ENCODE results near the gene DIDO1.
"Not testable (repeated sequence)": the region's sequence is repeated elsewhere in the genome, so short reads cannot be mapped to it uniquely, and the experiment has no call there.

The DIDO1 gene

DNA sequence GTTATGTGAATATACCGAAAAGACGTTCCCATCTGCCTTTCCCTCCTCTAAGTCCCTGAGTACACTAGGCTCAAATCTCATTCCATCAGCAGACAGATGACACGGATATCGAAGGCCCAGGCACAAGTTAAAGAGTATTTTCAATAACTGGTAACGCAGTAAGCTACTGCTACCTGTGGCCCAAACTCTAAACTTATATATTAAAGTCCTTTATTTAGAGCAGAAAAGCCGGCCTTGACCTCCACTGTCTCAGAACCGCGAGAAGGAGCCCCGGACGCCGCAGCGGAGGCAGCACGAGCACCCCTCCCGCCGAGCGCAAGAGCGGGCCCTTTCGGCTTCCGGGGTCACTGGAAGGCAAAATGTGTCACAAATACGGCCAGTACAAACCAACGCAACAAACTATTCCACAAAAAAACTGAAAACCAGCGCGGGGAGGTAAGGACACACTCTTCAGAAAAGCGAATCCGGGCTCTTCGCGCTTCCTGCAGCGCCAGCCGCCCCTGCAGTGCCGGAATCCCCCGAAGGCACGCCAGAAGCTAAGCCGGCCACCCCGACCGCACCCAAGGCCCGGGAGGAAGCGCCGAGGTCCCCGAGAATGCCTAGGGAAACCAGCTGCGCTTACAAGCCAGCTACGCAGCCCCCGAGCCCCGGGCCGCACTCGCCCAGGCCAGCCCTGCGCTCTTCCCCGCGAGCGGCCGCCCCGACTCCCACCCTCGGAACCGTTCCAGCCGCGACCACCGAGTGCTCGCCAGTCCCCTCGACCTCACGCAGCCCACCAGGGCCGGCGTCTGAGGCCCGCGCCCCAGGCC, 681 bp downstream of the DIDO1 start:
- peak; percentile 52 for DNase-seq

DNA sequence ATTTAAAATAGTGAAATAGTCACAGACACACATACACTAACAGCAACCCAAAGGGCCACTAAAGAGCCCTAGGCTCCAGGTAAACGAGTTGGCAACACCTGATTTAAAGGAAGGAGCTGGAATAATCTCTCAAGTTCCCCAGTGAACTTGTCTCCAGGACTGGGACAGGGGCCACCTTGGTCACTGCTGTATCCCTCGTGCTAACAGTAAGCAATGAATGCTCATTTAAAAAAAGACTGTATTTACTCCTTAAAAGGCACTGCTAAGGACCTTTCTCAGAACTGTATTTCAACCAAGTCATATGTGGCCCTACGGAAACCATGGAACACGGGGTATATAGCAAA, 1.3 kb downstream of the DIDO1 start:
- no peak for DNase-seq

DNA sequence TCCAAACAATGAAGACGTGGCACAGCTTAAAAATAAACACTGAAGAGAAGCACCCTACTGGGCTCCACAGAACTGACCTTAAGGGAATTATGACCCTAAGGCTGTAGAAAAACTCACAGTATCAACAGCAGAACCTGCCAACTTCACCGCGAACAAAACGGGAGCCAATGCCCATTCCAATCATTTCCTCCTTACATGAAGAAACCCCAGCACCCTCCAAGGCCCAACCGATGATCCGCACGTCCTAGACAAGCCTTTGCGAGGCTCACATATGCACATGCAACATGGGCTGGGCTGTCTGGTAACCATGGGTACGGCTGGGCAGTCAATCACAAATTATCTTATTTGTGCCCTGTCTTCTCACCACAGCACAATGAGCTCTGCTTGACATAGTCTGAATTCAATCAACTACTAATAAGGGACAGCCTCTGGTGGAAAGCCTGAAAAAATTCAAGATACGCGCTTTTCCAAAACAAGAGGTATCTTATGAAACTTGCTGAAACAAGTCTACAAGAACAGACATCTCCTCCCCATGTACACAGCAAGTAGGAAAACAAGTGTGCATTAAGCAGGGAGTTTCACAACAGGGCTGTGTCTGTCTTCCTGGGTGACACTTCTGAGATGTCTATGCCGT, 1.7 kb downstream of the DIDO1 start:
- peak; percentile 50 for DNase-seq

DNA sequence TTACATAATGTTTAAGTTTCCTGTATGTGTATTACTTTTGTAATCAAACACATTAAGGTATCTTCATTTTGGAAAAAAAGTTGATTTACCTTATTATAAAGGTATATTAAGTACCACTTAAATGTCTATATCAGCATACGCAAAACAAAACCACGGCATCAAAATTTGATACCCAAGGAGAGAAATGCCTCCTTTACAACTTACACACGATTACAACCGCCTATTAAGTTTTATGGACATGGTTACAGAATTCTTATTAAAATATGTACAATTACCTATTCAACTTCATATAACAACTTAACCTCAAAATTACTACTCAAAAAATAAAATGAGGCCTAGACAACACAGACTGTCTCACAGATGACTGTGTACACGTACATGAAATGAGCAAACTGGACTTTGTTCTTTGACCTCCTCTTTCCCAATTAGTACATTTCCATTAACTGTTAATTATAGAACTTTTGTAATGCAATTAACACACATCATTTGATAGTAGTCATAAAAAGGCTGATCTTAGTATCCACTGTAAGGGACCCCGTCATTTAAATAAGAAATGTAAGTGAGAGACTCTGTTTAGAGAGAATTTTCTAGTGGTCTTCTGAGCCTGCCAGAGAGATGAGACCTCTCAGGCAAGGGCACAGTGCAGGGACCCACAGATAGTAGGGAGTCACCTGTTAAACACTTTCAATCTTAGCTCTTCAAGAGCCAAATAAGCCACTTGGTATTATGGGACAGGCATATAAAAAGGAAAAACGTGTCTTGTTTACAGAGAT, 2.5 kb downstream of the DIDO1 start:
- DNase-seq: no peak

DNA sequence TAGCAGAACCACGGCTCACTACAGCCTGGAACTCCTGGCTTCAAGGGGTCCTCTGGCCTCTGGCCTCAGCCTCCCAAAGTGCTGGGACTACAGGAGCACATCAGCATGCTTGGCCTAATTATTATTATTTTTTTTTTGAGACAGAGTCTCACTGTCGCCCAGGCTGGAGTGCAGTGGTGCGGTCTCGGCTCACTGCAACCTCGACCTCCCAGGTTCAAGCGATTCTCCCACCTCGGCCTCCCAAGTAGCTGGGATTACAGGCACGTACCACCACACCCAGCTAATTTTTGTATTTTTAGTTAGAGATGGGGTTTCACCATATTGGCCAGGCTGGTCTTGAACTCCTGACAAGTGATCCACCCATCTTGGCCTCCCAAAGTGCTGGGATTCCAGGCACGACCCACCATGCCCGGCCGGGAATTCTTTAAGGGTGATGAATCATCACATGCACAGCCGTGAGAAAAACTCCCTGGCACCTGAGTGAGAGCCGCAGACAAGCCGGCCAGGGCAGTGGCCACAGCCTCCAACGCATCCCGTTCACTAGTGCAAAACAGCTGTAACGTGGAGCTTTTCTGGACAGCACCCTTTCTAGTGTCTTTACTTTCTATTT, 3.1 kb downstream of the DIDO1 start:
- DNase-seq: not testable (repeated sequence)

DNA sequence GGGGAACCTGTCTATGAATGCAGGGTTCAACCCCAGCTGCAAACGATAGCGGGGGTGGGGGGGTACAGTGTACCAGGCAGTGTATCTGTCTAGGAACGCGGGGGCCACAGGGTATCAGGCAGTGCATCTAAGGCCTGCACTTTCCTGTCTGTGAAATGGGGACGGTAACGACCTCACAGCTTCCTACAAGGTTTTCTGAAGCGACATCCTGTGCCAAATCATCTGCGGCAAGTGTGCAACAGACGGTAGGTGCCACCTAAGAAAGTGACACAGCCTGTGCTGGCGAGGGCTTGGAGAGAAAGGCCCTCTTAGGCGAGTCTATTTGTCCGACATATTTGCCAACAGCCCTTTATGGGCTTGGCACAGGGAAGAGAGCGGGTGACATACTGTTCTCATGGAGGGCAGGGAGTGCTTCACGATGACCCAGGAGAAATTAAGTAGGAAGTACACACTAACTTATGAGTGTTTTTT, 3.8 kb downstream of the DIDO1 start:
- peak; percentile 83 for DNase-seq

DNA sequence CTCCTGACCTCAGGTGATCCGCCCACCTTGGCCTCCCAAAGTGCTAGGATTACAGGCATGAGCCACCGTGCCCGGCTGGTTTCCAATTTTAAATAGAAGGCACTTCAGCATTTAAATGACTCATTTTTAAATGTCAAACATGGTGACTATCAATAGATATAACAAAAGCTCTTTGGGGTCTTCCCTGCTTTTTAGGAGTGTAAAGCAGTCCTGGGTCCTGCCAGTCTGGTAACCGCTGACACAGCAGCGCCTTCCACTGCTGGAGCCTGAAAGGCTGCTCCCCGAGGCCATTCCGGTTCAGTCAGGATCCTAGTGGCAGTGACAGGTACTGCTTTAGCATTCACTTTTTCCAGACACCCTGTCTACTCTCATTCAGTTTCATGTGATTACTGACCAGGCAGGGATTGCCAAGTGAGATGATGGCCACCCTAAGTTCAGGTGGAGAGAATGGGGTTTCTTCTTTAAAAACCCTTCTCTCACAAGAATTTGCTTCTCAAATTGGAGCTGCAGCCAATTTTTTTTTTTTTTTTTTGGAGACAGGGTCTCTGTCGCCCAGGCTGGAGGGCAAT, 5.1 kb downstream of the DIDO1 start:
- peak; percentile 79 for DNase-seq

DNA sequence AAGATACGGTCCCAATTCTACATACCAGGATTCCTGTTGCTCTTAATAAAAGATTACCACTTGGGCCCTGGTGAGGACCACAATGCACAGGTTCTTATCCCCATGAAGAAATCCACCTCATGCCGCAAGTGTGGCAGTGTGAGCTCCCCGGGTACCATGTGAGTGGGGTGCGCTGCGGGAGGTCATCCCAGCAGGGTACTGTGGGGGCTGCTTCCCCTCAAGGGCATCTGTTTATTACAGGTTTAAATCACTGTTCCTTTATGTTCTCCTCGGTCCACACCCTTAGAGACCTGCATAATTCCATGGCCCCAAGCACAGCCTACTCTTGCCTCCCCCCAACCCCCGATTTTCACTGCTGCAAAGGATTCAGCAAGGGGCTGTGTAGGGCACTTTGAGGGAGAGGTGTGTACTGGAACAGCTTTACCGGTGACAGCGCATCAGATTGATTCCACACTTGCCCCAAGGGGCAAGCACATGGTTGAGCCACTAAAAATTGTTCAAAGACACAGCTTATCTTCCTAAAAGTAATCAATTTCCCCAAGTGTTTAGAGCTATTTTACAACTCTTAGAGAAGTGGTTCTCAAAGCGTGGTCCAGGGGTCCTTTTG, 6.2 kb downstream of the DIDO1 start:
- no peak for DNase-seq

DNA sequence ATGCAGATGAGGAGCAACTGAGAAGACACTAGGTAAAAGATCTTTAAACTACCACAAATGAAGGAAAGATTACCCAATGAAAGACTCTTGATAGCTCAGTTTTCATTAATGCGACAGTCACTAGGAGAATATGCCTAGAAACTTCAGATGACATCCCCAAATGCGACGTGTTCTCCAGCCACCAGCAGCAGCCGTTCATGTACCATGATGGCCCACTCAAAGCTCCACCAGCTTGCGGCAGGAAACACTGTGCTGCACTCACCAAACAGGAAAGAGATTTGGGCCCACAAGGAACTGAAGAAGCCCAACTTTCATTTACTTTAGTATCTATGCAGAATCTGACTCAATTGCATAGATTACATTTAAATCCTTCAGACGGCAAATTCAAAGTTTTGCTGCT, 7.5 kb downstream of the DIDO1 start:
- DNase-seq: peak; percentile 82

DNA sequence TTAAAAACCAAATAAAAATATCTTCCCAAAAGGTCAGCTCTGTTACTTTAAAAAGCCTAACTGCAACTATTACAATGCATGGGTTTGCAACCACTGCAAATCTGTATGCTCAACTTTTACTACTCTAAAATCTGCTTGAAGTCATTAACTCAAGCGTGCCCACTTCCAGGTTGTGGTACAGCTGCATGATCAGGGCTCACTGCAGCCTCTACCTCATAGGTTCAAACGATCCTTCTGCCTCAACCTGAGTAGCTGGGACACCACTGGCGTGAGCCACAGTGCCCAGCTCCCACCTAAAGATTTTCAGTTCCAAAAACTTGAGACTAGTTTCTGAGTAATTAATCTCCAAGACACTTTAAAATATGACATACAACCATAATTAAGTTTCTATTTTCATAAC, 8.2 kb downstream of the DIDO1 start:
- peak; percentile 61 for DNase-seq

DNA sequence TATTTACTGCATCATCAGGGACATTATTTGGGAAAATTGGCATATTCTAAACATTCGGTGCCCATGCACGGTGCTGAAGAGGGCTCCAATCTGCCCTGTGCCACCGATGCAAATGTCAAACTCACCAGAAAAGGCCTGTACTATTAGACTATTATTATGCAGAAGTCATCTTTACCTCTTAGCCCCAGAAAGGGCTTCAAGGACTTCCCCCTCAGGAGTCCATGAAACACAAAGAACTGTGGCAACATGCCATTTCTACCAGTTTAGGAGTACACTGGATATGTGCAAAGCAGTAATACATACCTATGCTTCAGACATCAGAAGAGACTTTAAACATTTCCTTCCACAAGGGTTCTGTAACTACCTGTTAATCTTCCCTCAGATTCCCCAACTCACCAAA, 8.6 kb downstream of the DIDO1 start:
- no peak for DNase-seq

DNA sequence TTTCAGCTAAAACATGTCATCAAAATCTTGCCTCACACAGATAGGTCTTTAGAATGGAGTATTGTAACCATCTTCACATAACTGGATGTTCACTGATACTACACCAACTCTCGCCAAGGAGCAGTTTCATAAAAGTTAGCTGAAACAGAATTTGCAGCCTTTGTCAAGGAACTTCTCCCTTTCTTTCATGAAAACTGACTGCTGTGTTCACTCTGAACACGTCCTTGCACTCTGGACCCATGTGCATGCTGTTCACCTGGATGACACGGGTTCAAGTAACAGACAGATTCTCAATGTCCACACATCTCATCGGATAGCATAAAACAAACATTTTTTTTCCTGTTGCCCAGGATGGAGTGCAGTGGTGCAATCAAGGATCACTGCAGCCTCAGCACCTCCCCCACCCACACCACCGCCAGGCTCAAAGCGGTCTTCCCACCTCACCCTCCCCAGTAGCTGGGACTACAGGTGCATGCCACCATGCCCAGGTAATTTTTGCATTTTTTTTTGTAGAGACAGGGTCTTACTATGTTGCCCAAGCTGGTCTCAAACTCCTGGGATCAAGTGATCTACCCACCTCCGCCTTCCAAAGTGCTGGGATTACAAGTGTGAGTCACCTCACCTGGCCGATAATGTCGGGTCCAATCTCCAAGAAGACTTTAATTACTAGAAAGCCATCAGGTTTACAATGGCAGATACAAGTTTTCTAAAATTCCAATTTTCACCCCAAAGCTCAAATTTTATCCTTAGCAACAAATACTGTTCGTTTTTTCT, 9.4 kb downstream of the DIDO1 start:
- DNase-seq: no peak

DNA sequence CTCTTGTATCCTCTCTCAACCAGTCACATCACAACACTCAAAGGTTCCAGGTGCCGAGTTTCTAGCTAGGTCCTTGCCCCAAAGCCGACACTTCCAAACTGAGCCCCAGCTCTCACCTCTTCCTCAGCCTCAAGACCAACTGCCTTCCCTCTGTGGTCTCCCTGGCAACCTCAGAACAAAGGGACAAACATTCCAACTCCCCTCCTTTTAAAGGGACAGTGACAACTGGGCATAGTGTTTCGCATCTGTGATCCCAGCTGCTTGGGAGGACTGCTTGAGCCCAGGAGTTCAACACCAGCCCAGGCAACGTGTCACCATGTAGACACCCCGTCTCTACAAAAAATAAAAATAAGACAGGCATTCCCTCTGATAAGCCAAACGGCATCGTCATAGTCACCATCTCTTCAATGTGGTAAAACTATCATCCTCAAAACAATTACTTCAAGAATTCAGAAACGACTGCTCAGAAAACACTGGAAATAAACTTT, 11.3 kb downstream of the DIDO1 start:
- DNase-seq: no peak

DNA sequence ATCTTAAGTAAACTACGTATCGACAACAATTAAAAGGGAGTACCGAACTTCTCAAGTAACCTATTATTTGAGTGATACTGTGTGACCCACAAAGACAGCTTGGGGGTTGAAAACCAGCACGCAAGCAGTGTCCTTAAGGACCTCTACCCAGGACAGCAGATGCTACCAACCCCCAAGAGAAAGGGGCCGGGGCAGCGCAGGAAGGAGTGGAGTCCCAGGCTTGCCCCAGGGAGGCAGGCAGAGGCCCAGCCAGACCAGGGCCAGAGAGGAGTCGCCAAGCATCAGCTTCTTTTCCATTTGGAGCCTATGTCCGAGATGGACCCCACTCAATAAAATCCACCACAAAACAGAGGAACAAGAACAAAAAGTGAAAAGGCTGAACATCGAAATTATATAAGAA, 11.9 kb downstream of the DIDO1 start:
- no peak for DNase-seq

DNA sequence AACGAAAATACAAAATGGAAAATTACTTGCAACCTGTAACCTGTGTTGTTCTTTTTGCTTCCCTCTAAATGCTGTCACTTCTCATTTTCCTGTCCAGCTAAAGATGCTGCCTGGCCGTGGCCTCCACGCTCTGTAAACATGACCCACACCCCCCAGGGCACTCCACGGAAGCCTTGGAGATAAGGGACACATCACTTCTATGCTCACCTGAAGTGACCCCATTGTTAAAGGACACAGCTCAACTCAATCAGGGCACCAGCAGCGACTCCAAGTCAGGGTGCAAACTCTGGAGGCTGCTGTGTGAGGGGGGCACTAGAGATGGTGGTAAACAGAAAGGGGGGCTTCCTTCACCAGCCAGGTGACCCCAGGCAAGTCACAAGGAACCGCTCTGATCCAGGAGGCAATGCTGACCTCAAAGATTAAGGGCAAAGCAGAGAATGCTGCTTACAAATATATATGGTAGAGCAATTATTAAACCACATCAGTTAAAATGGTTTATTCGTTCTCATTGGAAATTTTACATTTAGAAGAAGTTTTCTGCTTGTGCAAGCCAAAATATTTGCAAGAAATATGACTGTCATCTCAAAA, 13.2 kb downstream of the DIDO1 start:
- DNase-seq: no peak

DNA sequence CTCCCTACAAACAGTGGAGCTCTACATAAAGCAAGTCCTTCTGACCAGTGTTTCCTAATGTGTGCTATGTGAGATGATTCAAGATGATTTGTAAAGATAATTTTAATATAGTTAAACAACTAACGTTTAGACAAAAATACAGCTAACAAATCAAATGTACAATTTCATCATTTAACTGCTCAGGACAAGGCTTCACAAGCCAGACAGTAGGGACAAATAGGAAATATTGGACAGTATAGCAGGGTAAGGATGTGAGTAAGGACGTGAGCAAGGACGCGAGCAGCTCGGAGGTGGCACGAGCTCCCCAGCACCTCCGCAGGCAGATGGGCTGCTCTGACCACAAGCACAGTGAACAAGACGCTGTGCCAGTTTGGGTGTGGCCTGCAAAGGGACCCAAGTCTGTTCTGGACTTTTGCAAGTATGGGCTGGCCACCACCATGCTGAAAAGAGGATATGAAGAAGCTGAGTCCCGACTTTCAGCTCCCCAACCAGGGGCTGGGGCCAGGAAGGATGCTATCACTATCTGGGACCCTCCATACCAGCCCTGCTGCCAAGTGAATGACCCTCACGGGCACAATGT, 14.5 kb downstream of the DIDO1 start:
- no peak for DNase-seq

DNA sequence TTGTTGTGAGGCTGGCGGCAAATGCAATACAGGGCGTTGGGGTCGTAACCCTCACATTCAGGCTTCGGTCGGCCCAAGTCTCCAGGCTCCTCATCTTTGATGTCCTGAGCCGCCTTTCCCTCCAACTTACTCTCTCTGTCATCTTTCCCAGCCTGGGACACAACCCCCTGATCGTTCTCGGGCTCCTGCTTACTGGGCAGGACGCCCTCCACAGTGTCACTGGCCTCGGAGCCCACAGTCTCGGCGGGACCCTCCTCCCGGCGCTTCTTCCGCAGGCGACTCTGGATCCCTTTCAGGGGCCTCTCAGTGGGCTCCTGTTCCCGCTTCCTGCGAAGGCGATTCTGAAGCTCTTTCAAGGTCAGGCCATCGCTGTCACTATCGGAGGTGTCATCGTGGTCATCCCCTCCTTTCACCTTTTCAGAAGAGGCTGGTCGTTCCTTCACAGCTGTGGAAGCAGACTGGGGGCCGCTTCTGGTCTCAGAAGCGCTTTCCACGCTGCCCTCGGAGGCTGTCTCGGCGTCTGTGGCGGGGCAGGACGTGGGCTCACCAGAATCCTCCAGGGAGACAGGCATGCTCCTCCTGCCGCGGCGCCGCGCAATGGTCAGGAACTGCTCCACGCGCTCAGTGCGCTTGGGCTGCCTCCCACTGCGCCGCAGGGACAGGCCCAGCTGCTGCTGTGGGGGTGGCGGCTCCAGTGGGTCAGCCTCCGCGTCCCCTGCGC, 15.4 kb downstream of the DIDO1 start:
- DNase-seq: no peak

DNA sequence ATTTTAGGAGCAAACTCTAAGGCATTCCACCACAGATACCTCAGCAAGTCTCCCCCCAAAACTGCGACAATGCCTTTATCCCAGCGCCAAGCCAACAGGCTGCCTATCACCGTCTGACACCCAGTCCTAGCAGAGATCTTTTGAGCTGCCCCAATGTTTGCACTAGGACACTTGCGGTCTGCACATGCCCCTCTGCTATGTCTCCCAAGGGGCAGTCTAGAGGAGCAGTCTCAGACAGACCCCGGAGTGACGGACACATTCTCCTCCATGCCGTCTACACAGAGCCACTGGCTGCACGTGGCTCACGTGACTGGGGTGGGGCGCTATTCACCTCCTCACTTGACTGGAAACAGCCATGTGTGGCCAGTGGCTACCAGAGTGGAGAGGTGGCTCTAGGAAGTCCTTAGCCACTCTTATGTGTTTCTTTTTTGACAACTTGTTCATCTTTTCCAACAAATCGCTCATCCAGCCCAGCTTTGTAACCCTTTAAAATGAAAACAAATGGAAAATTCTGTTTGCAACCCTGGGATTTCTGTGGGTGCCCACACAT, 16.0 kb downstream of the DIDO1 start:
- no peak for DNase-seq

DNA sequence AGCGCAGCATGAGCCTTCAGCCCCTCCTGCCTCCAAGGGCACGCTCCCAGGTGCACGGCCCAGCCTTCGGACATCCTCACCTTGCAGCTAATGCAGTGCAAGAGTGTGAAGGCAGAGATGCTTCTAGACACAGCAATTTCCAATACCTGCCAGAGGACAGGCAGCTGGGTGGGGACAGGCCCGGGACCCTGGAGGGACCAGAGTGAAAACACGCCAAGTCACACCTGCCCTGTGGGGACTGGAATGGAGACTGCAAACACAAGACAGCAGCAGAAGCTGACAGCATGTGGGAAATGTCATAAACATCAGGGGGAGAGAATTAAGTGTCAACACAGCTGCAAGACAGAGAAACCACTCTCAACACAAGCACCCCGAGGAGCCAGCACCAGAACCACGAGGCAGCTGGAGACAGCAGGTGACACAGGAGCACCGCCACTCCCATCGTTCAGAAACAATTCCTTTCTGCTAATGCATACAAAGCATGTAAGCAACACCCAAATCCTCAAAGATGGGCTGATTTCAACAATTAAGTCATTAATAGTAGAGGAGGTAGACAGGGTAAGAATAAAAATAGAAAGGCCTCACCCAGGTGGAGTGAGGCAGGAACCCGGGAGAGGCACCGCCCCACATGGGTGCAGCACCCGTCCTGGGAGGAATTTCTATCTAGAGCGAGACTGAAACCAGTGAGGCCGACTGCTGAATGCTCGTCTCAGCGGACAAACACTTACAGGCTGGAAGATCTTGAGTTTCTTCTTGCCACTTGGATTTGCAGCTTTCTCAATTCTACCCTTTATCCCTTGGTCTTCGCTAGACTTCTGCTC, 17.1 kb downstream of the DIDO1 start:
- no peak for DNase-seq
